Endothelial cell of umbilical vein (primary cell): Measurements from ENCODE around the gene DLX1. TPM values are rescaled to one million over a fixed set of nuclear protein-coding genes. Genes with fewer than 3 reads are reported as not detected.
A peak's percentile ranks its signal among the peaks of the same experiment; 100 is the strongest.

Experiments
- BruUV-seq: library from RNA; stranded (reverse); fragments of 400-500 nt; replicated peaks from 2 replicates; lab custom pipeline; 2021; lab: Mats Ljungman, UMichigan
- CTCF ChIA-PET: fragments of 300-600, 350-600 bp; sonication (Branson Sonifier 250); formaldehyde crosslinking; loops from one replicate; lab custom pipeline; 2021; ENCODE audit warnings: antibody characterized with exemption, inconsistent platforms; lab: Charles Lee
- POLR2A ChIA-PET: fragments of 300-600, 350-600 bp; sonication (Branson Sonifier 250); formaldehyde crosslinking; loops from one replicate; lab custom pipeline; 2021; ENCODE audit warnings: antibody characterized with exemption, inconsistent platforms; lab: Charles Lee
- DNase-seq: peaks from one replicate; pipeline ENCODE4 v3.0.0-alpha.2; 2011; ENCODE audit warnings: low read depth, low spot score
- FAIRE-seq: peaks from 2 replicates; lab custom pipeline; 2011; peaks lifted over from hg19 to GRCh38; lab: Jason Lieb, UNC
- H2AFZ ChIP-seq: 2 replicates; pipeline ENCODE4 v1.6.0; 2012; ENCODE audit warnings: low read depth, low read length, control low read depth, inconsistent platforms
- H3K27ac ChIP-seq: 2 replicates; pipeline ENCODE4 v1.5.1; 2011; ENCODE audit warnings: low read depth, mild to moderate bottlenecking, control low read depth, low read length, moderate library complexity; ENCODE audit not compliant: insufficient read depth
- H3K27me3 ChIP-seq, 2 experiments: 2 replicates each; pipeline versions ENCODE4 v1.6.0 to v1.6.1; 2011; ENCODE audit warnings: low read length in 2 of 2, mixed read lengths in 1 of 2; ENCODE audit not compliant: control insufficient read depth in 2 of 2, insufficient read depth in 2 of 2
- H3K36me3 ChIP-seq, 2 experiments: 2 replicates in 1 of 2; 3 replicates in 1 of 2; pipeline ENCODE4 v1.5.1; 2011; ENCODE audit warnings: low read length in 2 of 2, mild to moderate bottlenecking in 1 of 2, moderate library complexity in 1 of 2; ENCODE audit not compliant: control insufficient read depth in 2 of 2, insufficient read depth in 2 of 2; ENCODE audit errors: extremely low read depth in 1 of 2
- H3K4me1 ChIP-seq: 3 replicates; pipeline ENCODE4 v1.5.1; 2011; ENCODE audit warnings: mild to moderate bottlenecking, low read length; ENCODE audit not compliant: control insufficient read depth, insufficient read depth; ENCODE audit errors: extremely low read depth
- H3K4me2 ChIP-seq: 2 replicates; pipeline ENCODE4 v1.6.1; 2011; ENCODE audit warnings: low read length, control low read depth, mixed read lengths; ENCODE audit not compliant: insufficient read depth
- H3K4me3 ChIP-seq, 3 experiments: fragments of 200-600 bp in 1 of 3; sonication (generic), shearing (Covaris generic) in 1 of 3; replicated peaks in 1 of 3; 2 replicates each; pipeline ENCODE4 v1.5.1; 2011 to 2016; ENCODE audit warnings: control low read depth in 3 of 3, low read length in 3 of 3, mild to moderate bottlenecking in 2 of 3, inconsistent platforms in 1 of 3, low read depth in 1 of 3, moderate library complexity in 1 of 3; ENCODE audit not compliant: insufficient read depth in 1 of 3
- H3K79me2 ChIP-seq: 2 replicates; pipeline ENCODE4 v1.6.0; 2012; ENCODE audit warnings: low read length, inconsistent platforms; ENCODE audit not compliant: control insufficient read depth, insufficient read depth
- H3K9ac ChIP-seq: replicated peaks from 2 replicates; pipeline ENCODE3; 2011; ENCODE audit warnings: low read length, control low read depth; ENCODE audit not compliant: insufficient read depth; ENCODE audit errors: extremely low read depth
- H3K9me1 ChIP-seq: replicated peaks from 3 replicates; pipeline ENCODE4 v1.6.0; 2011; ENCODE audit warnings: mild to moderate bottlenecking, low read length; ENCODE audit not compliant: control insufficient read depth, insufficient read depth; ENCODE audit errors: extremely low read depth
- H3K9me3 ChIP-seq: replicated peaks from 2 replicates; pipeline ENCODE4 v1.5.1; 2012; ENCODE audit warnings: low read length, inconsistent platforms; ENCODE audit not compliant: control insufficient read depth, insufficient read depth
- H4K20me1 ChIP-seq: replicated peaks from 2 replicates; pipeline ENCODE3; 2011; ENCODE audit warnings: mild to moderate bottlenecking, low read length; ENCODE audit not compliant: control insufficient read depth, insufficient read depth; ENCODE audit errors: extremely low read depth
- CTCF ChIP-seq, 2 donors: IDR thresholded peaks; 1 replicate in 1 of 2; 2 replicates in 1 of 2; pipeline ENCODE4 v1.5.1; 2011; ENCODE audit warnings: low read length in 2 of 2, mild to moderate bottlenecking in 2 of 2, moderate library complexity in 2 of 2, control low read depth in 1 of 2, inconsistent platforms in 1 of 2, low read depth in 1 of 2; ENCODE audit not compliant: insufficient read depth in 1 of 2; ENCODE audit errors: extremely low read depth in 1 of 2
- MAX ChIP-seq: IDR thresholded peaks from 2 replicates; pipeline ENCODE4 v1.6.1; 2011; ENCODE audit not compliant: insufficient read depth, insufficient read length
- dilution Hi-C: fragments of 300-500 bp; cut with MboI; formaldehyde crosslinking; loops from one replicate; pipeline ENCODE4 v1.15.0; 2019; ENCODE audit warnings: low sequenced_read_pairs; ENCODE audit not compliant: extremely low pct_ligation_motif_present
- intact Hi-C: fragments of 100-400 bp; cut with micrococcal nuclease; formaldehyde crosslinking; loops from one replicate; pipeline ENCODE4 v1.10.0; 2022
- polyA plus RNA-seq, 4 experiments: library from polyadenylated mRNA; depleted of rRNA in 3 of 4; stranded (reverse) in 3 of 4; unstranded in 1 of 4; fragments of >200 nt; gene quantifications; 2 replicates each; pipeline versions ENCODE4 v1.2.1 to v1.2.3, GENCODE V29; 2011 to 2012; ENCODE audit warnings: missing spikeins in 1 of 4
- total RNA-seq: library from RNA; stranded (reverse); gene quantifications from 2 replicates; pipeline ENCODE4 v1.2.3, GENCODE V29; 2021

DLX1 gene
- total and polyA plus RNA-seq, 2 donors (not counting 3 experiments of a cell fraction or from before 2014, with no cell fraction given): 0.12 TPM; not detected in 1

- no TSS peak for BruUV-seq
- TF ChIP-seq CTCF (IDR thresholded peaks at IDR 0.05; ENCODE audit: extremely low read depth in 1 of 2, insufficient read depth in 1 of 2, low read depth in 1 of 2, low read length in 2 of 2) (peak; percentile 96), MAX (no peak)
- ChIA-PET CTCF (interaction anchor here (1.0 to 8.6 kb wide), 16 partner anchors 9 to 530 kb away, joined by 3 to 193 read pairs (median 6); partner anchors contain the start of genes DLX1, HAT1 and SLC25A12), POLR2A (no interaction called here)
- peaks cover 42 to 69% of the 10 kb centered on the region in 2 experiments for H3K27me3 ChIP-seq
- intact Hi-C loops (loop anchor here (1.0 to 10.0 kb wide), 9 partner anchors 105 to 1129 kb away; partner anchors contain the start of genes DYNC1I2, HAT1, METAP1D and SLC25A12), dilution Hi-C loops (no loop called here)
- peaks cover 41% of the 10 kb centered on the region for H3K4me1 ChIP-seq
- H3K36me3 ChIP-seq: no peaks in the 10 kb centered on the region
- H3K79me2 ChIP-seq: no peaks in the 10 kb centered on the region
- H3K9me3 ChIP-seq: no peaks in the 10 kb centered on the region
- H3K9me1 ChIP-seq: no peaks in the 10 kb centered on the region
- no peak overlapping the region for H2AFZ ChIP-seq
- peak overlapping the region in 1 of 3 experiments; percentile 47 for H3K4me3 ChIP-seq
- FAIRE-seq: peak; percentile 97
- peak; percentile 86 for DNase-seq
- no peak overlapping the region for H3K27ac ChIP-seq
- no peaks in the 10 kb centered on the region for H4K20me1 ChIP-seq
- H3K4me2 ChIP-seq: peak overlapping the region; percentile 80
- no peak overlapping the region for H3K9ac ChIP-seq
Observed at GRCh38 chr2:172103471-172104272, 18.4 kb downstream of the DLX1 start.
